HepG2 (cell line): ENCODE results near the gene OR2L3.

Experiments
- CENPX ChIP-seq: sonication (generic); formaldehyde crosslinking; IDR thresholded peaks from 2 replicates; pipeline ENCODE4 v1.9.0; 2021; ENCODE audit warnings: mild to moderate bottlenecking, missing genetic modification reagents, moderate library complexity
- CHD4 ChIP-seq: fragments of 200-600 bp; sonication (generic); IDR thresholded peaks from 2 replicates; pipeline ENCODE4 v1.7.0; 2017; ENCODE audit warnings: mild to moderate bottlenecking, low read length, borderline replicate concordance
- CTCF ChIP-seq: sonication (generic); formaldehyde crosslinking; IDR thresholded peaks from 2 replicates; pipeline ENCODE4 v1.5.0; 2020; ENCODE audit warnings: mild to moderate bottlenecking, missing genetic modification reagents, moderate library complexity
- MIER3 ChIP-seq: IDR thresholded peaks from 2 replicates; pipeline ENCODE4 v1.6.1; 2016; ENCODE audit warnings: missing compliant biosample characterization, borderline replicate concordance
- PCBP1 ChIP-seq: fragments of 200-400 bp; formaldehyde crosslinking; IDR thresholded peaks from 2 replicates; pipeline ENCODE4 v1.6.1; 2017; ENCODE audit warnings: mild to moderate bottlenecking, low read depth, low read length, borderline replicate concordance
- POLR2A ChIP-seq, 2 experiments: IDR thresholded peaks; 2 replicates each; pipeline ENCODE4 v1.6.1; 2011; ENCODE audit warnings: low read depth in 2 of 2, low read length in 2 of 2, mild to moderate bottlenecking in 1 of 2, moderate library complexity in 1 of 2; ENCODE audit not compliant: insufficient read depth in 1 of 2
- POLR2G ChIP-seq: fragments of 200-400 bp; formaldehyde crosslinking; IDR thresholded peaks from 2 replicates; pipeline ENCODE4 v1.6.1; 2018; ENCODE audit warnings: mild to moderate bottlenecking, low read depth, low read length, moderate library complexity
- XRCC5 ChIP-seq: fragments of 200-400 bp; formaldehyde crosslinking; optimal IDR thresholded peaks from 2 replicates; pipeline ENCODE3; 2017; ENCODE audit warnings: mild to moderate bottlenecking, low read length
- ZBTB2 ChIP-seq: sonication (generic); formaldehyde crosslinking; IDR thresholded peaks from 2 replicates; pipeline ENCODE4 v1.8.0; 2022; ENCODE audit warnings: low read depth, missing genetic modification reagents
- ZBTB43 ChIP-seq: sonication (generic); formaldehyde crosslinking; conservative IDR thresholded peaks from 2 replicates; pipeline ENCODE4 v1.4.0; 2020; ENCODE audit warnings: missing genetic modification reagents
- ZNF143 ChIP-seq: sonication (generic); formaldehyde crosslinking; IDR thresholded peaks from 2 replicates; pipeline ENCODE4 v1.4.0; 2020; ENCODE audit warnings: missing genetic modification reagents
- ZNF572 ChIP-seq: sonication (generic); formaldehyde crosslinking; IDR thresholded peaks from 2 replicates; pipeline ENCODE4 v1.5.1; 2020; ENCODE audit warnings: mild to moderate bottlenecking, missing genetic modification reagents

GRCh38 chr1:248055261-248055660 lies 8.6 kb downstream of the OR2L3 start:
- TF ChIP-seq CENPX (CRISPR knock-in tag) (no peak), ZBTB2 (CRISPR knock-in tag) (no peak), ZNF143 (no peak), CHD4 (no peak), ZNF572 (no peak), CTCF (CRISPR knock-in tag) (no peak), ZBTB43 (CRISPR knock-in tag) (no peak), XRCC5 (no peak), POLR2G (no peak), POLR2A (IDR thresholded peaks at IDR 0.05; ENCODE audit: insufficient read depth in 1 of 2, low read depth in 2 of 2, low read length in 2 of 2) (no peak), PCBP1 (no peak), MIER3 (CRISPR knock-in tag) (no peak)
